Urothelium cell line (cell line): ENCODE measurements around the gene ZNF423.

Source experiments
- DNase-seq: peaks from one replicate; pipeline ENCODE4 v3.0.0; 2011; ENCODE audit warnings: low spot score, mixed read lengths
- FAIRE-seq: peaks from 2 replicates; lab custom pipeline; 2011; peaks lifted over from hg19 to GRCh38; lab: Jason Lieb, UNC

ZNF423 gene

GRCh38 chr16:49756775-49757558 lies 98.9 kb downstream of the ZNF423 start:
- no peak for FAIRE-seq
- DNase-seq: peak; percentile 80

GRCh38 chr16:49755716-49756505 lies 100.0 kb downstream of the ZNF423 start:
- DNase-seq (no peak), FAIRE-seq (no peak)

GRCh38 chr16:49755313-49755620 lies 100.6 kb downstream of the ZNF423 start:
- DNase-seq (peak; percentile 60), FAIRE-seq (no peak)

GRCh38 chr16:49754495-49755312 lies 101.2 kb downstream of the ZNF423 start:
- DNase-seq (peak; percentile 36), FAIRE-seq (no peak)

GRCh38 chr16:49750341-49751000 lies 105.4 kb downstream of the ZNF423 start:
- peak; percentile 49 for DNase-seq
- no peak for FAIRE-seq

GRCh38 chr16:49749816-49750215 lies 106.1 kb downstream of the ZNF423 start:
- FAIRE-seq (no peak), DNase-seq (no peak)

- peak; percentile 76 for DNase-seq
Measured at GRCh38 chr16:49748322-49748721, 107.6 kb downstream of the ZNF423 start.

GRCh38 chr16:49747654-49748053 lies 108.3 kb downstream of the ZNF423 start:
- no peak for DNase-seq
- FAIRE-seq: no peak

More at GRCh38 chr16:49748322-49748721, 107.6 kb downstream of the ZNF423 start:
- no peak for FAIRE-seq

- no peak for DNase-seq
Measured at GRCh38 chr16:49746545-49746944, 109.4 kb downstream of the ZNF423 start.

GRCh38 chr16:49745311-49745747 lies 110.6 kb downstream of the ZNF423 start:
- no peak for FAIRE-seq
- no peak for DNase-seq

More at GRCh38 chr16:49746545-49746944, 109.4 kb downstream of the ZNF423 start:
- no peak for FAIRE-seq

- FAIRE-seq (no peak), DNase-seq (no peak)
Measured at GRCh38 chr16:49744244-49745220, 111.4 kb downstream of the ZNF423 start.

- FAIRE-seq: no peak
- DNase-seq: no peak
Measured at GRCh38 chr16:49743658-49744057, 112.3 kb downstream of the ZNF423 start.

GRCh38 chr16:49743203-49743464 lies 112.8 kb downstream of the ZNF423 start:
- no peak for DNase-seq
- no peak for FAIRE-seq

- DNase-seq: no peak
- no peak for FAIRE-seq
Measured at GRCh38 chr16:49742428-49743202, 113.3 kb downstream of the ZNF423 start.

- no peak for DNase-seq
- FAIRE-seq: no peak
Measured at GRCh38 chr16:49740256-49740655, 115.7 kb downstream of the ZNF423 start.

GRCh38 chr16:49739381-49739780 lies 116.5 kb downstream of the ZNF423 start:
- no peak for DNase-seq
- no peak for FAIRE-seq

GRCh38 chr16:49738832-49739231 lies 117.1 kb downstream of the ZNF423 start:
- no peak for FAIRE-seq

GRCh38 chr16:49738001-49738400 lies 117.9 kb downstream of the ZNF423 start:
- DNase-seq (no peak), FAIRE-seq (no peak)

More at GRCh38 chr16:49738832-49739231, 117.1 kb downstream of the ZNF423 start:
- DNase-seq: no peak

- no peak for FAIRE-seq
Measured at GRCh38 chr16:49737541-49737940, 118.4 kb downstream of the ZNF423 start.

More at GRCh38 chr16:49737541-49737940, 118.4 kb downstream of the ZNF423 start:
- DNase-seq: no peak
